Liver (tissue), 9 donors: ENCODE data around the gene SREBF2. TPM values are rescaled to one million over a fixed set of nuclear protein-coding genes. Genes with fewer than 3 reads are reported as not detected.
"Not testable (repeated sequence)": the region's sequence is repeated elsewhere in the genome, so short reads cannot be mapped to it uniquely, and the experiment has no call there.

Source experiments
- DNase-seq: peaks from one replicate; pipeline ENCODE4 v3.0.0-alpha.2; 2017; ENCODE audit warnings: low spot score
- H3K27ac ChIP-seq, 2 donors: one replicate each; pipeline ENCODE4 v1.7.0; 2013; ENCODE audit warnings: inconsistent platforms in 2 of 2, low read length in 2 of 2, control low read depth in 1 of 2, low read depth in 1 of 2, mild to moderate bottlenecking in 1 of 2
- H3K27me3 ChIP-seq, 4 donors: one replicate each; pipeline versions ENCODE4 v1.6.1 to v1.7.0; 2013; ENCODE audit warnings: low read length in 3 of 4, inconsistent platforms in 1 of 4, mild to moderate bottlenecking in 1 of 4, moderate library complexity in 1 of 4; ENCODE audit not compliant: control insufficient read depth in 4 of 4, insufficient read depth in 4 of 4
- H3K36me3 ChIP-seq, 4 donors: one replicate each; pipeline versions ENCODE4 v1.6.1 to v1.7.0; 2013; ENCODE audit warnings: low read length in 3 of 4, mild to moderate bottlenecking in 3 of 4, low read depth in 1 of 4, moderate library complexity in 1 of 4; ENCODE audit not compliant: control insufficient read depth in 4 of 4, insufficient read depth in 3 of 4
- H3K4me1 ChIP-seq, 4 donors: one replicate each; pipeline versions ENCODE4 v1.6.1 to v1.7.0; 2013; ENCODE audit warnings: low read length in 3 of 4, mild to moderate bottlenecking in 3 of 4, moderate library complexity in 1 of 4; ENCODE audit not compliant: control insufficient read depth in 4 of 4, insufficient read depth in 4 of 4
- H3K4me3 ChIP-seq, 3 donors: one replicate each; pipeline versions ENCODE4 v1.6.1 to v1.7.0; 2013; ENCODE audit warnings: low read length in 3 of 3, control low read depth in 1 of 3, low read depth in 1 of 3, mild to moderate bottlenecking in 1 of 3
- H3K9ac ChIP-seq, 2 donors: one replicate each; pipeline ENCODE4 v1.7.0; 2013; ENCODE audit warnings: low read length in 2 of 2, mild to moderate bottlenecking in 2 of 2, moderate library complexity in 2 of 2, control low read depth in 1 of 2, low read depth in 1 of 2
- H3K9me3 ChIP-seq, 4 donors: one replicate each; pipeline versions ENCODE4 v1.6.1 to v1.7.0; 2013; ENCODE audit warnings: low read length in 3 of 4; ENCODE audit not compliant: control insufficient read depth in 4 of 4
- ATF3 ChIP-seq: IDR thresholded peaks from 2 replicates; pipeline ENCODE4 v1.6.1; 2016; ENCODE audit warnings: antibody characterized with exemption
- CTCF ChIP-seq: fragments of 150-350 bp; IDR thresholded peaks from 2 replicates; pipeline ENCODE4 v1.5.1; 2017; ENCODE audit warnings: improper control_type of control experiment, low read depth, low read length; ENCODE audit not compliant: missing input control
- EGR1 ChIP-seq, 2 donors: IDR thresholded peaks; 2 replicates each; pipeline ENCODE4 v1.6.1; 2016 to 2018; ENCODE audit warnings: antibody characterized with exemption in 2 of 2, low read depth in 2 of 2
- GABPA ChIP-seq, 2 donors: IDR thresholded peaks in 1 of 2; conservative IDR thresholded peaks in 1 of 2; 2 replicates each; pipeline ENCODE4 v1.6.1; 2016; ENCODE audit warnings: antibody characterized with exemption in 2 of 2, mild to moderate bottlenecking in 1 of 2, moderate library complexity in 1 of 2
- HNF4A ChIP-seq, 2 donors: conservative IDR thresholded peaks; 2 replicates each; pipeline ENCODE4 v1.6.1; 2016; ENCODE audit warnings: antibody characterized with exemption in 2 of 2, mild to moderate bottlenecking in 2 of 2
- JUND ChIP-seq, 2 donors: IDR thresholded peaks; 2 replicates each; pipeline ENCODE4 v1.6.1; 2016; ENCODE audit warnings: antibody characterized with exemption in 2 of 2
- MAX ChIP-seq: IDR thresholded peaks from 2 replicates; pipeline ENCODE4 v1.6.1; 2016; ENCODE audit warnings: antibody characterized with exemption
- NR2F2 ChIP-seq: IDR thresholded peaks from 2 replicates; pipeline ENCODE4 v1.6.1; 2016; ENCODE audit warnings: antibody characterized with exemption
- RAD21 ChIP-seq, 2 donors: IDR thresholded peaks; 2 replicates each; pipeline ENCODE4 v1.6.1; 2016; ENCODE audit warnings: antibody characterized with exemption in 2 of 2, mild to moderate bottlenecking in 2 of 2
- REST ChIP-seq: IDR thresholded peaks from 2 replicates; pipeline ENCODE4 v1.6.1; 2016; ENCODE audit warnings: antibody characterized with exemption, mild to moderate bottlenecking
- RXRA ChIP-seq, 2 donors: IDR thresholded peaks; 2 replicates each; pipeline ENCODE4 v1.6.1; 2017 to 2018; ENCODE audit warnings: antibody characterized with exemption in 2 of 2, mild to moderate bottlenecking in 1 of 2
- SP1 ChIP-seq: IDR thresholded peaks from 2 replicates; pipeline ENCODE4 v1.6.1; 2018; ENCODE audit warnings: antibody characterized with exemption, mild to moderate bottlenecking
- YY1 ChIP-seq: IDR thresholded peaks from 2 replicates; pipeline ENCODE4 v1.6.1; 2016; ENCODE audit warnings: antibody characterized with exemption, mild to moderate bottlenecking
- WGBS: extraction: QIAGEN DNeasy Blood & Tissue Kit; methylation state at CpG from one replicate; pipeline ENCODE4 v1.1.7; 2013; 5-methylcytosine and 5-hydroxymethylcytosine counted together
- polyA plus RNA-seq, 2 donors: library from polyadenylated mRNA; stranded (reverse) in 1 of 2; unstranded in 1 of 2; fragments of 200-250 nt in 1 of 2; fragments of >200 nt in 1 of 2; fragmentation: Nextera tagmentation in 1 of 2; extraction: Ambion mirVana in 1 of 2; gene quantifications; one replicate each; pipeline versions ENCODE4 v1.2.1 to v1.2.3, GENCODE V29; 2013 to 2015
- total RNA-seq, 2 donors: library from RNA; depleted of rRNA; stranded (reverse); fragments of >200 nt; gene quantifications; one replicate each; pipeline ENCODE4 v1.2.3, GENCODE V29; 2014
- donor health status: healthy.
- donor health status: healthy.
- donor health status: healthy.
- donor health status: healthy.
- donor health status: healthy.

The SREBF2 gene
- total and polyA plus RNA-seq, 4 donors, result 18.3 to 69.6 (median 57.3) TPM

GRCh38 chr22:41834005-41834944 lies 1.4 kb downstream of the SREBF2 start:
- DNase-seq, result no peak
- Histone ChIP-seq H3K4me1 (peaks cover 0 to 32% (median 10%) of the 10 kb centered on the region in 4 donors), H3K27me3 (no peaks in the 10 kb centered on the region), H3K9ac (peak overlapping the region; percentile 40 to 59), H3K27ac (peak overlapping the region; percentile 97 to 98), H3K4me3 (peak overlapping the region; percentile 66 to 94 (median 66)), H3K36me3 (peaks cover 0 to 14% (median 3%) of the 10 kb centered on the region in 4 donors), H3K9me3 (no peaks in the 10 kb centered on the region)
- TF ChIP-seq RXRA (IDR thresholded peaks at IDR 0.05) (no peak), REST (no peak), RAD21 (IDR thresholded peaks at IDR 0.05) (no peak), GABPA (IDR thresholded peaks at IDR 0.05 in 1 of 2, conservative IDR thresholded peaks at IDR 0.05 in 1 of 2) (no peak), EGR1 (IDR thresholded peaks at IDR 0.05; ENCODE audit: low read depth in 2 of 2) (no peak), NR2F2 (no peak), CTCF (no peak), ATF3 (no peak), MAX (no peak), HNF4A (conservative IDR thresholded peaks at IDR 0.05) (no peak), JUND (IDR thresholded peaks at IDR 0.05) (no peak)
- WGBS, result 7% methylated on average over 14 of the region's 14 CpGs

GRCh38 chr22:41835462-41835861 lies 2.6 kb downstream of the SREBF2 start:
- H3K9ac ChIP-seq, H3K9me3 ChIP-seq, H3K27me3 ChIP-seq, DNase-seq, H3K4me3 ChIP-seq: not testable (repeated sequence)
- H3K27ac ChIP-seq, result peak overlapping the region; percentile 67 to 79
- H3K36me3 ChIP-seq, result peaks cover 0 to 14% (median 4%) of the 10 kb centered on the region in 4 donors
- WGBS, result 40% methylated on average over 8 of the region's 8 CpGs
- H3K4me1 ChIP-seq, result peaks cover 0 to 33% (median 10%) of the 10 kb centered on the region in 4 donors
- TF ChIP-seq MAX (peak; percentile 45), SP1 (peak; percentile 52), REST (peak; percentile 26), RXRA (IDR thresholded peaks at IDR 0.05) (peak; percentile 78 to 81), HNF4A (conservative IDR thresholded peaks at IDR 0.05) (peak; percentile 68 to 69), JUND (IDR thresholded peaks at IDR 0.05) (peak; percentile 22 to 50), EGR1 (IDR thresholded peaks at IDR 0.05; ENCODE audit: low read depth in 2 of 2) (peak in 1 of 2 donors; percentile 15), YY1 (peak; percentile 51), RAD21 (IDR thresholded peaks at IDR 0.05) (peak in 1 of 2 donors; percentile 28)
